Endothelial cell of umbilical vein (primary cell): Measurements from ENCODE around the gene PSMA5. TPM values are rescaled to one million over a fixed set of nuclear protein-coding genes. Genes with fewer than 3 reads are reported as not detected.

Experiments used
- BruUV-seq: library from RNA; stranded (reverse); fragments of 400-500 nt; replicated peaks from 2 replicates; lab custom pipeline; 2021; lab: Mats Ljungman, UMichigan
- CTCF ChIA-PET: fragments of 300-600, 350-600 bp; sonication (Branson Sonifier 250); formaldehyde crosslinking; loops from one replicate; lab custom pipeline; 2021; ENCODE audit warnings: antibody characterized with exemption, inconsistent platforms; lab: Charles Lee
- POLR2A ChIA-PET: fragments of 300-600, 350-600 bp; sonication (Branson Sonifier 250); formaldehyde crosslinking; loops from one replicate; lab custom pipeline; 2021; ENCODE audit warnings: antibody characterized with exemption, inconsistent platforms; lab: Charles Lee
- DNase-seq: peaks from one replicate; pipeline ENCODE4 v3.0.0-alpha.2; 2011; ENCODE audit warnings: low read depth, low spot score
- FAIRE-seq: peaks from 2 replicates; lab custom pipeline; 2011; peaks lifted over from hg19 to GRCh38; lab: Jason Lieb, UNC
- H2AFZ ChIP-seq: 2 replicates; pipeline ENCODE4 v1.6.0; 2012; ENCODE audit warnings: low read depth, low read length, control low read depth, inconsistent platforms
- H3K27ac ChIP-seq: 2 replicates; pipeline ENCODE4 v1.5.1; 2011; ENCODE audit warnings: low read depth, mild to moderate bottlenecking, control low read depth, low read length, moderate library complexity; ENCODE audit not compliant: insufficient read depth
- H3K27me3 ChIP-seq, 2 experiments: 2 replicates each; pipeline versions ENCODE4 v1.6.0 to v1.6.1; 2011; ENCODE audit warnings: low read length in 2 of 2, mixed read lengths in 1 of 2; ENCODE audit not compliant: control insufficient read depth in 2 of 2, insufficient read depth in 2 of 2
- H3K36me3 ChIP-seq, 2 experiments: 2 replicates in 1 of 2; 3 replicates in 1 of 2; pipeline ENCODE4 v1.5.1; 2011; ENCODE audit warnings: low read length in 2 of 2, mild to moderate bottlenecking in 1 of 2, moderate library complexity in 1 of 2; ENCODE audit not compliant: control insufficient read depth in 2 of 2, insufficient read depth in 2 of 2; ENCODE audit errors: extremely low read depth in 1 of 2
- H3K4me1 ChIP-seq: 3 replicates; pipeline ENCODE4 v1.5.1; 2011; ENCODE audit warnings: mild to moderate bottlenecking, low read length; ENCODE audit not compliant: control insufficient read depth, insufficient read depth; ENCODE audit errors: extremely low read depth
- H3K4me2 ChIP-seq: 2 replicates; pipeline ENCODE4 v1.6.1; 2011; ENCODE audit warnings: low read length, control low read depth, mixed read lengths; ENCODE audit not compliant: insufficient read depth
- H3K4me3 ChIP-seq, 3 experiments: fragments of 200-600 bp in 1 of 3; sonication (generic), shearing (Covaris generic) in 1 of 3; replicated peaks in 1 of 3; 2 replicates each; pipeline ENCODE4 v1.5.1; 2011 to 2016; ENCODE audit warnings: control low read depth in 3 of 3, low read length in 3 of 3, mild to moderate bottlenecking in 2 of 3, inconsistent platforms in 1 of 3, low read depth in 1 of 3, moderate library complexity in 1 of 3; ENCODE audit not compliant: insufficient read depth in 1 of 3
- H3K79me2 ChIP-seq: 2 replicates; pipeline ENCODE4 v1.6.0; 2012; ENCODE audit warnings: low read length, inconsistent platforms; ENCODE audit not compliant: control insufficient read depth, insufficient read depth
- H3K9ac ChIP-seq: replicated peaks from 2 replicates; pipeline ENCODE3; 2011; ENCODE audit warnings: low read length, control low read depth; ENCODE audit not compliant: insufficient read depth; ENCODE audit errors: extremely low read depth
- H3K9me1 ChIP-seq: replicated peaks from 3 replicates; pipeline ENCODE4 v1.6.0; 2011; ENCODE audit warnings: mild to moderate bottlenecking, low read length; ENCODE audit not compliant: control insufficient read depth, insufficient read depth; ENCODE audit errors: extremely low read depth
- H3K9me3 ChIP-seq: replicated peaks from 2 replicates; pipeline ENCODE4 v1.5.1; 2012; ENCODE audit warnings: low read length, inconsistent platforms; ENCODE audit not compliant: control insufficient read depth, insufficient read depth
- H4K20me1 ChIP-seq: replicated peaks from 2 replicates; pipeline ENCODE3; 2011; ENCODE audit warnings: mild to moderate bottlenecking, low read length; ENCODE audit not compliant: control insufficient read depth, insufficient read depth; ENCODE audit errors: extremely low read depth
- EZH2 ChIP-seq: IDR thresholded peaks from 2 replicates; pipeline ENCODE4 v1.6.1; 2012; ENCODE audit warnings: borderline replicate concordance, low read depth, mild to moderate bottlenecking, moderate library complexity, low read length, inconsistent platforms; ENCODE audit not compliant: severe bottlenecking
- FOS ChIP-seq: IDR thresholded peaks from 2 replicates; pipeline ENCODE4 v1.6.1; 2011; ENCODE audit warnings: mild to moderate bottlenecking, low read length, moderate library complexity, borderline replicate concordance; ENCODE audit not compliant: insufficient read depth
- GATA2 ChIP-seq: IDR thresholded peaks from 2 replicates; pipeline ENCODE4 v1.7.0; 2011; ENCODE audit warnings: low read depth, mild to moderate bottlenecking, moderate library complexity, mixed read lengths, low read length; ENCODE audit not compliant: insufficient read length, insufficient read depth
- JUN ChIP-seq: IDR thresholded peaks from 2 replicates; pipeline ENCODE4 v1.6.1; 2011; ENCODE audit warnings: borderline replicate concordance, low read depth; ENCODE audit not compliant: insufficient read length, insufficient read depth
- MYC ChIP-seq: IDR thresholded peaks from one replicate; pipeline ENCODE4 v1.6.1; 2011; ENCODE audit warnings: mild to moderate bottlenecking, low read depth, low read length
- POLR2A ChIP-seq: IDR thresholded peaks from 2 replicates; pipeline ENCODE4 v1.6.1; 2012; ENCODE audit warnings: low read depth, mild to moderate bottlenecking, control low read depth, low read length
- dilution Hi-C: fragments of 300-500 bp; cut with MboI; formaldehyde crosslinking; loops from one replicate; pipeline ENCODE4 v1.15.0; 2019; ENCODE audit warnings: low sequenced_read_pairs; ENCODE audit not compliant: extremely low pct_ligation_motif_present
- intact Hi-C: fragments of 100-400 bp; cut with micrococcal nuclease; formaldehyde crosslinking; loops from one replicate; pipeline ENCODE4 v1.10.0; 2022
- polyA plus RNA-seq, 4 experiments: library from polyadenylated mRNA; depleted of rRNA in 3 of 4; stranded (reverse) in 3 of 4; unstranded in 1 of 4; fragments of >200 nt; gene quantifications; 2 replicates each; pipeline versions ENCODE4 v1.2.1 to v1.2.3, GENCODE V29; 2011 to 2012; ENCODE audit warnings: missing spikeins in 1 of 4
- total RNA-seq: library from RNA; stranded (reverse); gene quantifications from 2 replicates; pipeline ENCODE4 v1.2.3, GENCODE V29; 2021
- TF ChIP-seq, protein P1 (sequence below): IDR thresholded peaks from 2 replicates; pipeline ENCODE4 v1.6.1; 2011; ENCODE audit not compliant: insufficient read depth, insufficient read length
- TF ChIP-seq, protein P2 (sequence below), 2 donors: IDR thresholded peaks; 1 replicate in 1 of 2; 2 replicates in 1 of 2; pipeline ENCODE4 v1.5.1; 2011; ENCODE audit warnings: low read length in 2 of 2, mild to moderate bottlenecking in 2 of 2, moderate library complexity in 2 of 2, control low read depth in 1 of 2, inconsistent platforms in 1 of 2, low read depth in 1 of 2; ENCODE audit not compliant: insufficient read depth in 1 of 2; ENCODE audit errors: extremely low read depth in 1 of 2

Gene PSMA5
- total and polyA plus RNA-seq, 2 donors (not counting 3 experiments of a cell fraction or from before 2014, with no cell fraction given) = 98.1 to 125 TPM

DNA sequence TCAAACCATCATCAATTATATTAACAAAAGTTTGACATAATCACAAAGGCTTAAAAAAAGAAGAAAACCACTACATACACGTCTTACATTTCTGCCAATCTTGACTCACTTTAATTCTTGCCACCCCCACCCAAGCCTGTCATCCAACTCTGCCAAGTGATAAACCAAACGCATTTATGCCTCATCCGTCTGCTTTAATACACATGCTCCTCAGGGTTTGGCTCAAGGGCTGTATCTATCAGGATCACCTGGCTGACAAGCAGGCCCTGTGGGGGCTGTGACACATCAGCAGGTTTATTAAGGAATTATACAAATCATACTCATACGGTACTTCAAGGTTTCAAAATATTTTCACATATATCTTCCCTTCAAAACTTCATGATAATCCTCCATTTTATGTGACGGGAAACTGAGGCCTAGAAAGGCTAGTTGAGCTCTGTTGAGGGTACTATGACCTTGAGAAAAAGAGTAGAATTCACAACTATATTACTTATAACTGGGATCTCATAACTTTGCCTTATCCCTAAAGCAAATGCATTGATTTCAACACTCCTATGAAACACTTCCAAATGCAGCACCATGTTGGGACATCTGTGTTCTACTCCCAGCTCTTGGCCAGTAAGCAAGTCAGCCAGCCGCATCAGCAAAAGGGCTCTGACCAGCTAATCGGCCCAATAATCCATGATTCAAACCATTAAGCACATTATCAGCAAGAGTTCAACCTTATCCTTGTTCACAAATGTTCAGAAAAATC lies 37.2 kb downstream of the PSMA5 start:
- dilution Hi-C loops = no loop called here
- no peak for FAIRE-seq
- H3K27me3 ChIP-seq = peaks cover 9 to 27% of the 10 kb centered on the region in 2 experiments
- no peak overlapping the region for H3K4me3 ChIP-seq
- CTCF ChIA-PET = interaction anchor here (0.8 to 1.4 kb wide), 3 partner anchors 10 to 125 kb away, joined by 3 read pairs; no protein-coding TSS in a partner anchor
- no peaks in the 10 kb centered on the region for H3K9me3 ChIP-seq
- H3K27ac ChIP-seq = no peak overlapping the region
- no peaks in the 10 kb centered on the region for H4K20me1 ChIP-seq
- no peak overlapping the region for H3K4me2 ChIP-seq
- intact Hi-C loops = no loop called here
- H3K9ac ChIP-seq = no peak overlapping the region
- H3K36me3 ChIP-seq = no peaks in the 10 kb centered on the region
- peaks cover 12% of the 10 kb centered on the region for H3K4me1 ChIP-seq
- POLR2A ChIA-PET = no interaction called here
- TF ChIP-seq, protein P1, sequence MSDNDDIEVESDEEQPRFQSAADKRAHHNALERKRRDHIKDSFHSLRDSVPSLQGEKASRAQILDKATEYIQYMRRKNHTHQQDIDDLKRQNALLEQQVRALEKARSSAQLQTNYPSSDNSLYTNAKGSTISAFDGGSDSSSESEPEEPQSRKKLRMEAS = no peak
- TF ChIP-seq FOS (no peak), GATA2 (no peak), POLR2A (no peak), EZH2 (no peak), MYC (no peak), JUN (no peak)
- TF ChIP-seq, protein P2, sequence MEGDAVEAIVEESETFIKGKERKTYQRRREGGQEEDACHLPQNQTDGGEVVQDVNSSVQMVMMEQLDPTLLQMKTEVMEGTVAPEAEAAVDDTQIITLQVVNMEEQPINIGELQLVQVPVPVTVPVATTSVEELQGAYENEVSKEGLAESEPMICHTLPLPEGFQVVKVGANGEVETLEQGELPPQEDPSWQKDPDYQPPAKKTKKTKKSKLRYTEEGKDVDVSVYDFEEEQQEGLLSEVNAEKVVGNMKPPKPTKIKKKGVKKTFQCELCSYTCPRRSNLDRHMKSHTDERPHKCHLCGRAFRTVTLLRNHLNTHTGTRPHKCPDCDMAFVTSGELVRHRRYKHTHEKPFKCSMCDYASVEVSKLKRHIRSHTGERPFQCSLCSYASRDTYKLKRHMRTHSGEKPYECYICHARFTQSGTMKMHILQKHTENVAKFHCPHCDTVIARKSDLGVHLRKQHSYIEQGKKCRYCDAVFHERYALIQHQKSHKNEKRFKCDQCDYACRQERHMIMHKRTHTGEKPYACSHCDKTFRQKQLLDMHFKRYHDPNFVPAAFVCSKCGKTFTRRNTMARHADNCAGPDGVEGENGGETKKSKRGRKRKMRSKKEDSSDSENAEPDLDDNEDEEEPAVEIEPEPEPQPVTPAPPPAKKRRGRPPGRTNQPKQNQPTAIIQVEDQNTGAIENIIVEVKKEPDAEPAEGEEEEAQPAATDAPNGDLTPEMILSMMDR (IDR thresholded peaks at IDR 0.05; ENCODE audit: extremely low read depth in 1 of 2, insufficient read depth in 1 of 2, low read depth in 1 of 2, low read length in 2 of 2) = no peak
- no peaks in the 10 kb centered on the region for H3K79me2 ChIP-seq
- H3K9me1 ChIP-seq = no peaks in the 10 kb centered on the region
- no peak for DNase-seq
- no TSS peak for BruUV-seq
- no peak overlapping the region for H2AFZ ChIP-seq
